Esophagus (tissue), 2 donors: Measurements from ENCODE around the gene PNPLA5. TPM values are rescaled to one million over a fixed set of nuclear protein-coding genes. Genes with fewer than 3 reads are reported as not detected.
"Not testable (repeated sequence)": the region's sequence is repeated elsewhere in the genome, so short reads cannot be mapped to it uniquely, and the experiment has no call there.

ENCODE experiments used
- H3K27ac ChIP-seq, 2 donors: one replicate each; pipeline ENCODE4 v1.5.1; 2013; ENCODE audit warnings: low read depth in 2 of 2, mild to moderate bottlenecking in 2 of 2, inconsistent platforms in 1 of 2, low read length in 1 of 2, moderate library complexity in 1 of 2
- H3K27me3 ChIP-seq, 2 donors: one replicate each; pipeline ENCODE4 v1.6.1; 2013; ENCODE audit warnings: low read length in 2 of 2, control low read depth in 1 of 2, mild to moderate bottlenecking in 1 of 2; ENCODE audit not compliant: insufficient read depth in 2 of 2, control insufficient read depth in 1 of 2
- H3K36me3 ChIP-seq, 2 donors: one replicate each; pipeline ENCODE4 v1.6.1; 2013; ENCODE audit warnings: low read length in 1 of 2; ENCODE audit not compliant: control insufficient read depth in 2 of 2, insufficient read depth in 2 of 2
- H3K4me1 ChIP-seq, 2 donors: one replicate each; pipeline ENCODE4 v1.6.1; 2013; ENCODE audit warnings: low read length in 1 of 2; ENCODE audit not compliant: control insufficient read depth in 2 of 2, insufficient read depth in 2 of 2
- H3K4me3 ChIP-seq, 2 donors: one replicate each; pipeline ENCODE4 v1.5.1; 2013; ENCODE audit warnings: low read length in 2 of 2, mild to moderate bottlenecking in 2 of 2, low read depth in 1 of 2, moderate library complexity in 1 of 2
- H3K9me3 ChIP-seq, 2 donors: one replicate each; pipeline ENCODE4 v1.6.1; 2013; ENCODE audit warnings: mild to moderate bottlenecking in 2 of 2, low read depth in 1 of 2, low read length in 1 of 2, moderate library complexity in 1 of 2; ENCODE audit not compliant: control insufficient read depth in 2 of 2, insufficient read depth in 1 of 2
- WGBS, 2 donors: extraction: QIAGEN DNeasy Blood & Tissue Kit; methylation state at CpG; one replicate each; pipeline ENCODE4 v1.1.7; 2013; 5-methylcytosine and 5-hydroxymethylcytosine counted together
- polyA plus RNA-seq, 2 donors: library from polyadenylated mRNA; stranded (reverse); fragments of 200-250 nt; gene quantifications; one replicate each; pipeline ENCODE4 v1.2.3, GENCODE V29; 2013
- donor health status: healthy with polysubstance abuse.
- donor health status: Bipolar disorder and iron deficiency.

PNPLA5 gene
- polyA plus RNA-seq, 2 donors: not detected

GRCh38 chr22:43869799-43870198 lies 22.0 kb downstream of the PNPLA5 start:
- H3K27ac ChIP-seq: no peak overlapping the region
- no peak overlapping the region for H3K4me3 ChIP-seq
- 87 to 89% methylated on average over 5 of the region's 5 CpGs for WGBS, 2 donors
- H3K9me3 ChIP-seq: no peaks in the 10 kb centered on the region
- no peaks in the 10 kb centered on the region for H3K4me1 ChIP-seq
- H3K27me3 ChIP-seq: no peaks in the 10 kb centered on the region
- H3K36me3 ChIP-seq: no peaks in the 10 kb centered on the region

- not testable (repeated sequence) for H3K9me3 ChIP-seq, H3K4me3 ChIP-seq, H3K4me1 ChIP-seq, H3K27ac ChIP-seq, H3K27me3 ChIP-seq, H3K36me3 ChIP-seq
- 74 to 75% methylated on average over 4 of the region's 4 CpGs for WGBS, 2 donors
Measured at GRCh38 chr22:43869001-43869400, 22.8 kb downstream of the PNPLA5 start.

- Histone ChIP-seq H3K4me3 (no peak overlapping the region), H3K9me3 (no peaks in the 10 kb centered on the region), H3K27ac (no peak overlapping the region), H3K4me1 (no peaks in the 10 kb centered on the region), H3K27me3 (no peaks in the 10 kb centered on the region), H3K36me3 (no peaks in the 10 kb centered on the region)
- WGBS, 2 donors: 8 to 10% methylated on average over 11 of the region's 11 CpGs
Measured at GRCh38 chr22:43867839-43868635, 23.8 kb downstream of the PNPLA5 start.

GRCh38 chr22:43862882-43863202 lies 29.0 kb downstream of the PNPLA5 start:
- H3K4me3 ChIP-seq: no peak overlapping the region
- WGBS, 2 donors: 57% methylated on average over 11 of the region's 11 CpGs
- no peaks in the 10 kb centered on the region for H3K9me3 ChIP-seq
- peaks cover 0 to 4% of the 10 kb centered on the region in 2 donors for H3K27me3 ChIP-seq
- H3K27ac ChIP-seq: no peak overlapping the region
- H3K4me1 ChIP-seq: peaks cover 0 to 7% of the 10 kb centered on the region in 2 donors
- no peaks in the 10 kb centered on the region for H3K36me3 ChIP-seq

GRCh38 chr22:43862074-43862881 lies 29.5 kb downstream of the PNPLA5 start, which contains the start of gene SULT4A1:
Gene SULT4A1, minus strand, starts transcription at chr22:43862513. Its CDS starts 131 bp downstream, at chr22:43862382.
- H3K36me3 ChIP-seq: no peaks in the 10 kb centered on the region
- H3K4me1 ChIP-seq: peaks cover 0 to 7% of the 10 kb centered on the region in 2 donors
- H3K27ac ChIP-seq: no peak within 1 kb of the TSS
- H3K27me3 ChIP-seq: peaks cover 0 to 4% of the 10 kb centered on the region in 2 donors
- peak within 1 kb of the TSS in 1 of 2 donors; percentile 37 for H3K4me3 ChIP-seq
- H3K9me3 ChIP-seq: peaks cover 0 to 1% of the 10 kb centered on the region in 2 donors
- WGBS, 2 donors: 4 to 5% methylated on average over 80 to 121 of the region's 121 CpGs

GRCh38 chr22:43861529-43861928 lies 30.3 kb downstream of the PNPLA5 start:
- H3K4me3 ChIP-seq: no peak overlapping the region
- H3K36me3 ChIP-seq: no peaks in the 10 kb centered on the region
- H3K9me3 ChIP-seq: peaks cover 0 to 2% of the 10 kb centered on the region in 2 donors
- peaks cover 0 to 7% of the 10 kb centered on the region in 2 donors for H3K4me1 ChIP-seq
- 33 to 55% methylated on average over 9 of the region's 9 CpGs for WGBS, 2 donors
- H3K27ac ChIP-seq: no peak overlapping the region
- peaks cover 0 to 4% of the 10 kb centered on the region in 2 donors for H3K27me3 ChIP-seq

- peaks cover 0 to 4% of the 10 kb centered on the region in 2 donors for H3K27me3 ChIP-seq
- 72 to 79% methylated on average over 12 of the region's 12 CpGs for WGBS, 2 donors
Measured at GRCh38 chr22:43860831-43861230, 31.0 kb downstream of the PNPLA5 start.

GRCh38 chr22:43860126-43860525 lies 31.7 kb downstream of the PNPLA5 start:
- H3K4me1 ChIP-seq: peaks cover 0 to 7% of the 10 kb centered on the region in 2 donors
- H3K27me3 ChIP-seq: peaks cover 0 to 4% of the 10 kb centered on the region in 2 donors
- H3K27ac ChIP-seq: no peak overlapping the region
- 81 to 83% methylated on average over 11 of the region's 11 CpGs for WGBS, 2 donors
- no peaks in the 10 kb centered on the region for H3K36me3 ChIP-seq
- peaks cover 0 to 5% of the 10 kb centered on the region in 2 donors for H3K9me3 ChIP-seq
- H3K4me3 ChIP-seq: no peak overlapping the region

More at GRCh38 chr22:43860831-43861230, 31.0 kb downstream of the PNPLA5 start:
- H3K9me3 ChIP-seq: peaks cover 0 to 5% of the 10 kb centered on the region in 2 donors
- H3K4me3 ChIP-seq: no peak overlapping the region
- H3K36me3 ChIP-seq: no peaks in the 10 kb centered on the region
- peaks cover 0 to 7% of the 10 kb centered on the region in 2 donors for H3K4me1 ChIP-seq
- no peak overlapping the region for H3K27ac ChIP-seq

- peaks cover 0 to 5% of the 10 kb centered on the region in 2 donors for H3K9me3 ChIP-seq
- 83 to 85% methylated on average over 14 of the region's 14 CpGs for WGBS, 2 donors
- no peak overlapping the region for H3K27ac ChIP-seq
- no peak overlapping the region for H3K4me3 ChIP-seq
- peaks cover 0 to 4% of the 10 kb centered on the region in 2 donors for H3K27me3 ChIP-seq
- no peaks in the 10 kb centered on the region for H3K36me3 ChIP-seq
- H3K4me1 ChIP-seq: peaks cover 0 to 7% of the 10 kb centered on the region in 2 donors
Measured at GRCh38 chr22:43859621-43860020, 32.2 kb downstream of the PNPLA5 start.
